Osteocyte (in vitro differentiated cells): ENCODE data around the gene ATXN10. TPM values are rescaled to one million over a fixed set of nuclear protein-coding genes. Genes with fewer than 3 reads are reported as not detected.
"Not testable (repeated sequence)": the region's sequence is repeated elsewhere in the genome, so short reads cannot be mapped to it uniquely, and the experiment has no call there.

ENCODE experiments used
- DNase-seq: peaks from one replicate; pipeline ENCODE4 v3.0.0; 2021; ENCODE audit warnings: mixed read lengths; ENCODE audit not compliant: unreplicated experiment; ENCODE audit errors: extremely low spot score
- H3K27ac Mint-ChIP-seq: one replicate; pipeline ENCODE4 v1.8.0; 2021; ENCODE audit warnings: mild to moderate bottlenecking, mixed read lengths; ENCODE audit not compliant: unreplicated experiment
- H3K27me3 Mint-ChIP-seq: one replicate; pipeline ENCODE4 v1.8.0; 2021; ENCODE audit warnings: mixed read lengths; ENCODE audit not compliant: unreplicated experiment
- H3K36me3 Mint-ChIP-seq: one replicate; pipeline ENCODE4 v1.8.0; 2021; ENCODE audit warnings: mixed read lengths; ENCODE audit not compliant: unreplicated experiment
- H3K4me1 Mint-ChIP-seq: one replicate; pipeline ENCODE4 v1.8.0; 2021; ENCODE audit warnings: mixed read lengths; ENCODE audit not compliant: unreplicated experiment
- H3K4me3 Mint-ChIP-seq: one replicate; pipeline ENCODE4 v1.8.0; 2021; ENCODE audit warnings: mild to moderate bottlenecking, moderate library complexity, mixed read lengths; ENCODE audit not compliant: unreplicated experiment
- H3K9me3 Mint-ChIP-seq: one replicate; pipeline ENCODE4 v1.8.0; 2021; ENCODE audit warnings: mixed read lengths; ENCODE audit not compliant: unreplicated experiment
- total RNA-seq: library from RNA; stranded (reverse); gene quantifications from 2 replicates; pipeline ENCODE4 v1.2.1, GENCODE V29; 2021
- TF ChIP-seq, protein P1 (sequence below): fragments of 200-600 bp; sonication (generic); IDR thresholded peaks from 2 replicates; pipeline ENCODE4 v1.5.0; 2021; ENCODE audit warnings: antibody characterized with exemption, mild to moderate bottlenecking, moderate library complexity

ATXN10 gene
- total RNA-seq, 1 donor from 2014 or later = 164 TPM

- H3K4me1 Mint-ChIP-seq = peaks cover 20% of the 10 kb centered on the region
- H3K27ac Mint-ChIP-seq = no peak overlapping the region
- H3K9me3 Mint-ChIP-seq = no peaks in the 10 kb centered on the region
- peaks cover 58% of the 10 kb centered on the region for H3K36me3 Mint-ChIP-seq
- TF ChIP-seq, protein P1, sequence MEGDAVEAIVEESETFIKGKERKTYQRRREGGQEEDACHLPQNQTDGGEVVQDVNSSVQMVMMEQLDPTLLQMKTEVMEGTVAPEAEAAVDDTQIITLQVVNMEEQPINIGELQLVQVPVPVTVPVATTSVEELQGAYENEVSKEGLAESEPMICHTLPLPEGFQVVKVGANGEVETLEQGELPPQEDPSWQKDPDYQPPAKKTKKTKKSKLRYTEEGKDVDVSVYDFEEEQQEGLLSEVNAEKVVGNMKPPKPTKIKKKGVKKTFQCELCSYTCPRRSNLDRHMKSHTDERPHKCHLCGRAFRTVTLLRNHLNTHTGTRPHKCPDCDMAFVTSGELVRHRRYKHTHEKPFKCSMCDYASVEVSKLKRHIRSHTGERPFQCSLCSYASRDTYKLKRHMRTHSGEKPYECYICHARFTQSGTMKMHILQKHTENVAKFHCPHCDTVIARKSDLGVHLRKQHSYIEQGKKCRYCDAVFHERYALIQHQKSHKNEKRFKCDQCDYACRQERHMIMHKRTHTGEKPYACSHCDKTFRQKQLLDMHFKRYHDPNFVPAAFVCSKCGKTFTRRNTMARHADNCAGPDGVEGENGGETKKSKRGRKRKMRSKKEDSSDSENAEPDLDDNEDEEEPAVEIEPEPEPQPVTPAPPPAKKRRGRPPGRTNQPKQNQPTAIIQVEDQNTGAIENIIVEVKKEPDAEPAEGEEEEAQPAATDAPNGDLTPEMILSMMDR = no peak
- no peaks in the 10 kb centered on the region for H3K27me3 Mint-ChIP-seq
- no peak for DNase-seq
- H3K4me3 Mint-ChIP-seq = no peak overlapping the region
Measured at GRCh38 chr22:45710469-45710868, 38.8 kb downstream of the ATXN10 start.

- Mint-ChIP-seq H3K36me3 (peaks cover 46% of the 10 kb centered on the region), H3K4me1 (peaks cover 21% of the 10 kb centered on the region)
- H3K27ac Mint-ChIP-seq = not testable (repeated sequence)
Measured at GRCh38 chr22:45714390-45714789, 42.8 kb downstream of the ATXN10 start.

DNA sequence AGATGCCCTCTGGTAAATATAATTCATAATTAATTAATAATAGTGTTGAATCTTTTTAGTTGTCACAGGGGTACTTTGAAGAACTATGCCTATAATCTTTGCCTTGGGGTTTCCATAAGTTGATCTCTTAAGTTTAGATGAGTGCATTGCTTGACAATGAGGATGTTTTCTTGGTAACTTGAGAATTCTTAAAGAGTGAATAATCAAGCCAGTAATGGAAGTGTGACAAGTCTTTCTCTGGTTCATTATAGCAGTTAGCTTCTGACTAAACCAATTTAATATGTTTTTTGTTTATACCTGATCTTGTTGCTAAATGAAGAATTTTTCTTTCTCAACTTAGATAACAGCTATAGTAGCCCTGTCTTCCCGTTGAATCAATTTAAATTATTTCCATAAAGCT lies 46.2 kb downstream of the ATXN10 start:
- Mint-ChIP-seq H3K9me3 (no peaks in the 10 kb centered on the region), H3K36me3 (peaks cover 46% of the 10 kb centered on the region), H3K27me3 (no peaks in the 10 kb centered on the region), H3K4me3 (no peak overlapping the region), H3K27ac (peak overlapping the region; percentile 8), H3K4me1 (peaks cover 11% of the 10 kb centered on the region)
- TF ChIP-seq, protein P1 = no peak
- no peak for DNase-seq

More at GRCh38 chr22:45714390-45714789, 42.8 kb downstream of the ATXN10 start:
- not testable (repeated sequence) for DNase-seq, H3K4me3 Mint-ChIP-seq, H3K27me3 Mint-ChIP-seq, H3K9me3 Mint-ChIP-seq

- TF ChIP-seq, protein P1 = no peak
- Mint-ChIP-seq H3K4me3 (no peak overlapping the region), H3K36me3 (peaks cover 43% of the 10 kb centered on the region), H3K9me3 (no peaks in the 10 kb centered on the region), H3K27ac (no peak overlapping the region), H3K27me3 (no peaks in the 10 kb centered on the region), H3K4me1 (peaks cover 11% of the 10 kb centered on the region)
- DNase-seq = no peak
Measured at GRCh38 chr22:45718391-45718790, 46.8 kb downstream of the ATXN10 start.

DNA sequence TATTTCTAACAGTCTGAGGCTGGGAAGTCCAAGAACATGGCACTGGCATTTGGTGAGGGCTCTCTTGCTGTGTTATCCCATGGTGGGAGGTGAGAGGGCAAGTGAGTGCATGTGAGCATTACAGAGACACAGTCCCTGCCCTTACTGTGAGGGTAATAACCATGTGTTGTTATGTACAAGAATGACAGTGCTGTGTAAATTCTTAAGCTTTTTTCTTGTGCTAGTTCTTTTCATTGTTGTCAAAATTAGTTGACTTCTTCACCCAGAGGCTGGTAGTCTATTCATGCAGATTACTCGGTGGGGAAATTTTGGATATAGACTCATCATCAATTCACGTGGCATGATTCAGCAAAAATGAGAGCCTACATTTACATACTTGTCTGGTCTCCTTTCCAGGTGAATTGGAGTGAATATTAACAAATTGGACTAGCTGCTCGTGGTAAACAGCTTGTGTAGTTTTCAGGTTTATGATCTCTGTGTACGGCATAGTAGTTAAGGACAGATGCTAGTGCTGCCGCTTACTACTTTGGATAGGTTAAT lies 49.3 kb downstream of the ATXN10 start:
- TF ChIP-seq, protein P1 = no peak
- Mint-ChIP-seq H3K4me1 (peaks cover 17% of the 10 kb centered on the region), H3K4me3 (no peak overlapping the region), H3K27me3 (no peaks in the 10 kb centered on the region), H3K36me3 (peaks cover 31% of the 10 kb centered on the region), H3K27ac (no peak overlapping the region), H3K9me3 (no peaks in the 10 kb centered on the region)
- no peak for DNase-seq

DNA sequence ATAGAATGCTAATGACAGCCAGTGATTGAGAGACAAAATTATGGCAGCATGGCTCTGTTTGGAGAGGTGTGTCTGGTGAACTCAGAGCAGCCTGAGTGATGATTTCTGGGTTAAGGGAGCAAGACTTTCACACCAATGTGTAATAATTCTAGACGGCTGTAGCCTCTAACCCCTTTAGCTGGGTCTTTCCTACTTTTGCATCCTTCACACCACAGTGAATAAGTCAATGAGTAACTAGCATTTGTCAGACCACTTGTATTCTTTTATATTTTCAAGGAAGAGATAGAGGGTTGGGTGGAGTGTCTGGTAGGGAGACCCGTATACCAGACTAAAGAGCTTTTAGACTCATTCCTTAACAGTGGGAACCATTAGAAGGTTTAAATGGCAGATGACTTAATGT lies 50.4 kb downstream of the ATXN10 start:
- Mint-ChIP-seq H3K9me3 (no peaks in the 10 kb centered on the region), H3K4me1 (peaks cover 21% of the 10 kb centered on the region), H3K36me3 (peaks cover 28% of the 10 kb centered on the region), H3K4me3 (no peak overlapping the region), H3K27ac (no peak overlapping the region), H3K27me3 (no peaks in the 10 kb centered on the region)
- TF ChIP-seq, protein P1 = no peak
- no peak for DNase-seq
